Stimulated activated CD8-positive, alpha-beta memory T cell treated with anti-CD3 and anti-CD28 coated beads, Interleukin-12 subunit alpha, Interleukin-12 subunit beta, amount 100 ng/mL, for 1 hour (primary cell): Measurements from ENCODE around the gene KLHL26.

ENCODE experiments used
- DNase-seq: peaks from one replicate; pipeline ENCODE4 v3.0.0-alpha.2; 2020; ENCODE audit warnings: low read depth

KLHL26 gene

DNA sequence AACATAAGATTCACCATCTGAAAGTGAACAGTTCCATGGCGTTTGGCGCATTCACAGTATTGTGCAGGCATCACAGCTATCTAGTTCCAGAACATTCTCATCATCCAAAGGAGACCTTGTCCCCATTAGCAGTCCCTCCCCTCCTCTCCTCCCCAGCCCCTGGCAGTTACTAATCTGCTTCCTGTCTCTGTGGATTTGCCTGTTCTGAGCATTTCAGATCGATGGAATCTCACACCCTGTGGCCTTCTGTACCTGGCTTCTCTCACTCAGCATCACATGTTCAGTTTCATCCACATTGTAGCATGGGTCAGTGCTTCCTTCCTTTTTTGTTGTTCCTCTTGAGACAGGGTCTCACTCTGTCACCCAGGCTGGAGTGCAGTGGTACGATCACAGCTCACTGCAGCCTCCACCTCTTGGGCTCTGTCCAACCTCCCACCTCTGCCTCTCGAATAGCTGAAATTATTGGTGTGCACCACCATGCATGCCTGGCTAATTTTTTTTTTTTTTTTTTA is 81.2 kb downstream of the KLHL26 start:
- DNase-seq, result no peak

DNA sequence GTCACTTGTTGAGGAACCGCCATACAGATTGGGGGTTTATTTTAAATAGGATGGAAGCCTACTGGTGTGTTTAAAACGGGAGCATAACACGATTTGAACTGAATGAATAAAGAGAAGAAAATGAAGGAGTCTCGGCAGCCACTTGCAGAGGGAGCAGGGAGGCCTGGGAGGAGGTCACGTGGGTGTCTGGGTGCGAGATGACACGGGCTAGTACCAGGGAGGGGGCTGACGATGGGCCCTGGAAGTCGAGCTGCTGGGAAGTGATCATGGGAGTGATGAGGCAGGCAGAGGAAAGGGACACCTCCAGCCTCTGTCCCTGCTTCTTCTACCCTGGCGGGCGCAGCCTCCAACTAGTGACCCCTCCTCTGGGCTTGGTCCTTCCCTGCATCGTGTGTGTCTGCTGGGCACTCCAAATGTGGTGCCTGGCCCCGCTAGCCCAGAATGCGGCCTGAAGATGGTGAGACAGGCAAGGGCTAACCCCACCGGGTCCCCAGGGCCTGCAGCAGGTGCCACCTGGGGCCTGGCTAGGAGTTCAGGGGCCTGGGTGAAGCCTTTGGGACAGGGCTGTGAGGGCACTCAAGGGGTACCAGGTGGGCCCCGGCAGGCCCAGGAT is 82.1 kb downstream of the KLHL26 start:
- no peak for DNase-seq

DNA sequence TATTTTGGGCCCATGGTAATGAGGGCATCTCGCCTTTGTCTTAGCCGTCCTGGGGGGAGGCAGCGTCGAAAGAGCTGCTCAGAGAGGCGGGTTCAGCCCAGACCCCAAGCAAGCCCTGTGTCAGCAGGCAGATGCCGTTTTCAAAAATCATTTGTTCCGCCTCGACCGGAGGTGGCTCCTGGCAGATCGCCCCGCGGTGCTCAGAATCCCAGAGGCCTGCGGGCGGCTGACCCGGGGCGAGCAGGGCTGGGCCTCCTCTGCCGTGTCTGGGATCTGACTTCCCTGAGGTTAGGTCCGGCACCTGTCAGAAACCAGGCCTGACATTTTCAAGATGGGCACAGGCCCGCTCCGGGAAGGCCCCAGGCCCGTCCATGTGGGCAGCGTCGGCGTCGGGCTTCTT is 82.7 kb downstream of the KLHL26 start:
- no peak for DNase-seq
